Activated CD4-positive, CD25-positive, alpha-beta regulatory T cell (primary cell): ENCODE data around the gene TLE4.
"Not testable (repeated sequence)": the region's sequence is repeated elsewhere in the genome, so short reads cannot be mapped to it uniquely, and the experiment has no call there.

Source experiments
- DNase-seq, 4 experiments: peaks; one replicate each; lab custom pipeline; 2025; lab: John Stamatoyannopoulos, UW

Gene TLE4

DNA sequence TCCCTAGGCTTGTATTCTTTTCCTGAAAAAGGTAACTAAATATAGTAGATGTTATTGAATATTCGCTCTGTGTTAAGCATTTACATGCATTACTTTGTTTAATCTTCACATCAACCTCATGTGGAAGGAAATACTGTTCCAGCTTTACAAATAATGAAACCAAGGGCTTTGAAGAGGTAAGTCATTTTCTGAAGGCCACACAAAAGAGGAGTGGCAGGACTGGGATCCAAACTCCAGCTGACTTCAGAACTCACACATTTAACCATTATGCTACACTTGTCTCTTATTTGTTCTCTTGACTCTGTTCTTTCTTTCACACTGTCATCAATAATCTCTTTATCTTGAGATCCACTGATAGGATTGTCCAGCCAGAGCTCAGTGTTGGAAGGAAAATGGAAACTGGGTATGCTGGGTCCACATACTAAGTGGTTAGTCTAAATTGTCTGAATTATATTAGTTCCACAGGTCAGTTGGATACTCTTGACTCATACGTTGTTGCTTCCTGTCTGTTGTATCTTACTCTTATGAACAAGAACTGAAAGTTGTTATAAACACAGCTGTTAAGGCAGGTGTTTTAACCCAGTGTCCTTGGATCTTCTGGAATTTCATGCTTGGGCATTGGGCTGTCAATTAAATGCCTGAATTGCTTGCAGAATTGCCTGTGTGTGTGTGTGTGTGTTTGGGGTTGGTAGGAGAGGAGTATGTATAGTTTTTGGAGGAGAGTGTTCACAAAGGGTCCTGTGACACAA is 65.6 kb downstream of the TLE4 start:
- DNase-seq: no peak

DNA sequence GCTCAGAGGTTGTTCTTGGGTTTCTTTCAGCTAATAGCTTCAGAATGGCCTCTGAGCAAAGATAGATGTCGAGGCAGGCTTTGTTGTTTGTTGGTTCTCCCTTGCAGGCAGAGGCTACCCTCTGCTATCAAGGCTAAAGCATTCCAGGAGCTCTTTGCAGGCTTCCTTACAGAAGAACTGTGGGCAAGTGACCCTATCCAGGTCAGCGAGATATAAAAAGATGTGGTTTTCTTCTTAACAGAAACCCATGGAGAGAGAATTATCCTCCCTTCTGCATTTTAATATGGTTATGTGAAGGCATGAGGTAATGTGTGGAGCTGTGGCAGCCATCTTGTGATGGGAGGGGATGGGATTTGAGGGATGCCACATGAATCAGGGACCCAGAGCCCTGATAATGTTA is 67.0 kb downstream of the TLE4 start:
- no peak for DNase-seq

DNA sequence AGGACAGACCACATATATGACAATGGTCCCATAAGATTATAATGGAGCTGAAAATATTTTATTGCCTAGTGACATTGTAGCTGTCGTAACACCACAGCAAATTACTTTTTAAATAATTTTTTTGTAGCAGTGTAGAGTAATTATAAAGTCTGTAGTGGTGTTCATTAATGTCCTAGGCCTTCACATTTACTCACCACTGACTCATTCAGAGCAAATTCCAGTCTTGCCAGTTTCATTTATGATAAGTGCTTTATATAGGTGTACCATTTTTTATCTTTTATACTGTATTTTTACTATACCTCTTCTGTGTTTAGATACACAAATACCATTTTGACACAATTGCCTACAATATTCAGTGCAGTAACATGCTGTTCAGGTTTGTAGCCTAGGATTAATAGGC is 67.6 kb downstream of the TLE4 start:
- DNase-seq: no peak

DNA sequence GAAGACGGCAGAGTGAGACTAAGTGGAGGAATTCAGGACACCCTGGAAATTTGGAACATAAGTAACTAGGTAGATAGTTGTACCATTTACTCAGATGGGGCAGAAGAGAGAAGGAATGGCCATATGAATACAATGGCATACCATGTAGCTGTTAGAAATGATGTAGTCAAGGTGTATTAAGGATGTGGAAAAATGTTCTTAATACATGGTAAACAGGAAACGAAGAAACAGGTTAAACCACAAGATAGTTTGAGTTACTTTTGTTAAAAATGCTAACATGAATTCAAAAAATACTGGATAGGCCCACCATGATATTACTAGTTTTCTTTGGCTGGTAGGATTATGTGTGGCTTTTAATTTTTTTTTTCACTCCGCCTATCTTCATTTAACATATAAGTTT is 68.3 kb downstream of the TLE4 start:
- DNase-seq: not testable (repeated sequence)

DNA sequence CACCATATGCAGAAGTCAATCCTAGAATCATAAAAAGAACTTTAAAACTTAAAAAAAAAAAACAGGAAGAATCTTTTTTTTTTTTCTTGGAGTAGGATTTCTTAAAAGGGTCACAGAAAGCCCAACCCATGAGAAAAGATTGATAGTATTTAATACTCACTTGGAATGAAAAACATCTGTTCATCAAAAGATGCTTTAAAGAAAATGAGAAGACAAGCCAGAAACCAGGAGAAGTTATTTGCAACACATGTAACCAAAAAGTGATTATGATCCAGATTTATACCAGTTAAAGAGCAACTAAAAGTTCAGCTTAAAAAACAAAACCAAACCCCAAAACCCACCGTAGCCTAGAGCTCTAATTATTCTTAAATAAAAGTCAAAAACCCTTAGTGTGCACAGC is 69.3 kb downstream of the TLE4 start:
- DNase-seq: no peak

DNA sequence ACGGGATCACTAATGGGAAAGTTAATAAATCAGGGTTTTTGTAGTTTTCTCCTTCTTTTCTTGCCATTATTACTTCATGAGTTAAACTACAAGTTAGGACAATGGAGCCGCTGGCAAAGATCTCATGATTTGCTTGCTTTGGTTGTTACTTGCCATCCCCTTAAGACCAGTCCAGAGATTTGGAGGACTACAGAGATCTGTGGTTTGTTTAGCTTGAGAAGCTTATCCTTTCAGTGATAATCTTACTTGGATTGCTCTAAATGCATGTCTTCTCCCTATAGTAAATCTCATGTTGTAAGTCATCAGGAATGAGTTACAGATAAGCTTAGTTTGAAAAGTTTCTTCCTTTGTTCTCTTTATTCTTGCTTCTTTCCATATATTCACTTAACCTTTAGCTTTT is 70.9 kb downstream of the TLE4 start:
- no peak for DNase-seq

DNA sequence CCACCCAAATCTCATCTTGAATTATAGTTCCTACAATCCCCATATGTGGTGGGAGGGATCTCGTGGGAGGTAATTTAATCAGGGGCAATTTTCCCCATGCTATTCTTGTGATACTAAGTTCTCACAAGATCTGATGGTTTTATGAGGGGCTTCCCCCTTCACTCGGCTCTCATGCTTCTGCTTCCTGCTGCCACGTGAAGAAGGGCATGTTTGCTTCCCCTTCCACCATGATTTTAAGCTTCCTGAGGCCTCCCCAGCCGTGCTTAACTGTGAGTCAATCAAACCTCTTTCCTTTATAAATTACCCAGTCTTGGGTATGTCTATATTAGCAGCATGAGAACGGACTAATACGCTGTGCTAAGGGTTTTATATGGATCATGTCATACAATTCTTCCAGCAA is 72.3 kb downstream of the TLE4 start:
- no peak for DNase-seq

DNA sequence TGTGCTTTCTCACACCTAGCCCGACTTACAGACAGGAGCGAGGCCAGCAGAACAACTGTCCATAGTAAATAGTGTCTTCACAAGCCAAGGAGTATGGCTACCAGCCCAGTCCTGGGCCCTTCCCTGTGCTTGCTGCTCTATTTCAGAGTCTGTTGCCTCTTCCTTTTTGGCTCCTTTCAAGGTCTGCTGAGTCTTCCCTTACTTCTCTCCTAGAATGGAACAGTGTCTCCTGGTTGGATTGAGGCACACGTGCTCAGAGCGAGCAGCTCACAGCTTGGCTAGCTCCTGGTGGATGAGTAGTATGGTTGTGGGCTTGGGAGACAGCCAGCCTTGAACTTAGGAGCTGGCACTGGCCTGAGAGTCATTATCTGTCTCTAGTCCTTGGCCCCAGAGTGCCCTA is 72.8 kb downstream of the TLE4 start:
- DNase-seq: no peak

DNA sequence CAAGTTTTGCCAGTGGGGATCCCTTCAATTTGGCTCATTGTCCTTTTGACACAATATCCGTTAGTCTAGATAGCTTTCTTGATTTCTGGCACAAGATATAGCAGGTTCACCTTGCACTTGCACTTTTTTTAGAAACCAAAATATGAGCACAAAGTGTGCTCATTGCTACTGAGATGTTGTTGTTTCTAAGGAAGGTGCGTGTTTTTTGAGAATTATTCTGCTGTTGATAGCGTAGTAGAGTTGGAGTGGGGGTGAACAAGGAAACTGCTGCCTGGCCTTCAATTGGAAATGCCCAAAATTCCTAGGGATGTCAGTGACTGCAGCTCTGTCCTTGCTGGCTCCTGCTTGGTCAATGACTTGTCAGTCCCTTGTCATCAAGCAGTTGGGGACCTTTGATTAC is 73.3 kb downstream of the TLE4 start:
- DNase-seq: no peak

DNA sequence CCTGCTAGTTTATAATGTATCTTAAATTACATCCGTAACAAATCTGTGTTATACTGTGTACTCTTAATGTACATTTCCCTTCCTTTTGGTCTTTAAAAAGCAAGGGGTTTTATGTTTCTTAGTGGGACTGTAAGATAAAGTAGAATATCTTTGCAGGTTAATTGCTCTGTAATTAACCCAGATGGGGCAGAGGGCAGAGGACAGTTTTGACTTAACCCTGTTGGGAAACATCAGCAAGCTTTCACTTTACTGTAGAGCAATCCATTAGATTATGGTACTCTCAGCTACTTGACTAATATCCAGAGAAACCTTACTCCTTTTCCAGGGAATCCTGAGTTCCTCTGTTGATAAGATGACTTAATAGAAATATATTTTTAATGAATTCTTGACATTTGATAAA is 74.3 kb downstream of the TLE4 start:
- no peak for DNase-seq

DNA sequence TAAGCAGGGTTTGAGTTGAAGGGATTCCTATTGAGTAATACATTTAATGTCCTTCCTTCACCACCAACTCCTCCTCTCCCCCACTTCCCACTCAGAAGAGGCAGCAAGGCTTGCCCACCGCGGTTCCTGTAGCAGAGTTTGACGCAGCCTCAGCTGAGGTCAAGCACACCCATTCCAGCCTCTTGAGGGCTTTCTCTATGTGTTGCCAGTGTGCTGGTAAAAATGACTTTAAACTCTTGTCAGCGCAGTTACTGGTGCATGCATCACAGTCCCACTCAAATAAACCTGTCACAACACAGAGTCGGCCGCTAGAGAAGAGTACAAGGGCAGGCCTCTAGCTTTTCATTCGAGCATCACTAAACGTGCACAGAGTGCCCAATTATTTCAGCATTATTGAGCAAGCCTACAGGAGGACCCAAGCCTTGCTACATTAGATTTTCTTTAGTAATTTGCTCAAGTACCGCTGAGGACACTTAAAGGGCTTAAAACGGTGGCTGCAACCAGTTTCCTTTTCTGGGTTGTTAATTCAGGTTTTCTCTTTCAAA is 79.6 kb downstream of the TLE4 start:
- DNase-seq: no peak

DNA sequence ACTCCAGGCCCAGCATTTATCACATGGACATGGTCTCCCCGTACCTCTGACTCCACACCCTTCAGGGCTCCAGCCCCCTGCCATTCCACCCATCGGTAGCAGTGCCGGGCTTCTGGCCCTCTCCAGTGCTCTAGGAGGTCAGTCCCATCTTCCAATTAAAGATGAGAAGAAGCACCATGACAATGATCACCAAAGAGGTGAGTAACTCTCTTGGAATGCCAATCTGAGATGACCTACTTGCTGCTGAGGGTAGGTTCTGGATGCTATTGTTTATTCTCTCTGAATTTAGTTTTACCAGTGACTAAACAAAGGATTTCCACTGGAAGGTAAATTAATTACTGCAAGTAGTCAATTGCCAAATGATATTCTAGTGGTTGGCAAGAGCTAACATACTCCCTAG is 80.8 kb downstream of the TLE4 start:
- DNase-seq: no peak

DNA sequence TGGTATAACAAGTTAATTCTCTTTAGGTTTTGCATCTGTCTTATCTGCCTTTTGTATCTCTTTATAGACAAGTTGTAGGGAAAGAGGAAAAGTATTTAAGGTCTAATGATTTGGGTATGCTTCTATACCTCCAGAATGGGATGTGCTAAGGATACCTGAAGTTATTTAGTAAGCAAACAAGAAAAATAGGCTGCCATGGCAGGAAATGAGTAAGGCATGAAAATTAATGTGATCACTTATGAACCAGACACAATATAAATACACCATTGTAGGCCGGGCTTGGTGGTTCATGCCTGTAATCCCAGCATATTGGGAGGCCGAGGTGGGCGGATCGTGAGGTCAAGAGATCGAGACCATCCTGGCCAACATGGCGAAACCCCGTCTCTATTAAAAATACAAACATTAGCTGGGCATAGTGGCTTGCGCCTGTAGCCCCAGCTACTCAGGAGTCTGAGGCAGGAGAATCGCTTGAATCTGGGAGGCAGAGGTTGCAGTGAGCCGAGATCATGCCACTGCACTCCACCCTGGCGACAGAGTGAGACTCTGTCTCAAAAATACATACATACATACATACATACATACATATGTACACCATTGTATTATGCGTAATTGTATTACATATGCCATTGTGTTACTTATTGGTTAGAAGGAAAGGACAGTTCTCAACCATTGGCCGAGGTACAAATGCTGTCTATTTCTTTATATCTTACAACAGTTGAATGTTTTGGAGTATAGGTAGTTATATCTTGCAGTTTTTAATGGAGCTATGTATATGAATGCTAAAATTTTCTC is 83.0 kb downstream of the TLE4 start:
- DNase-seq: not testable (repeated sequence)

DNA sequence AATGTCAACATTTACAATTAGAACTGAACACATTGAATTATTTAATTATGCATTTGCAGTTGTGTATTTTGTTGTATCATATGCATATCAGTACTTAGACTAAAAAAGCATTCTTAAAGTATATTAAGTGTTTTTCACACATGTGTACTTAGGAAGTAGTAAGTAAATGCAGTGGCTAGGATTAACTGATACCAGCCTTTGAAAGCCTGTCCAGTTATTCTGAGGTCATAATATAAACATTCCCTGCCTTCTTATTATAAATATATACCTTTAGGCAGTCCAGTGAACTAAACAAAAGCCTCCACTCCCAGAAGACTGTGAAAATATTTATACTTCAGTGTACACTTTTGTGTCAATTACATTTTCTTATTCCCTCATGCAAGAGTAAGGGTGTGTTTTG is 83.8 kb downstream of the TLE4 start:
- DNase-seq: no peak

DNA sequence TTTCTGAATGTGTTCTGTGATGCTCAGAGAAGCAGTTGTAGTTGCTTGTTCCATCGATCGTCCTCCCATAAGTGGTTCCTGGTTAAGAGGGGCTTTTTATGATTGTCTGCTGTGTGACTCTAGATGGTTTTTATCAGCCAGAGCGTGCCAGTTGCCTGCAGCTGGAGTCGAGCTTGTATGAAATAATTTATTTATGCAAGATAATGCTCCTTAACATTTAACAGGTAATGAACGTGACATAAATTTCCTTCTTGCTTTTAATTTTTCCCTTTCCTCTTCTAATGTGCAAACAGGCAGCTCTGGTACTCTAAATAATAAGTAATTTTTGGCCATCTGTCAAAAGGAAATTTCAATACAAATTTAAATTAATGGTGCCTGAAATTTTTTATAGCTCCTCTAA is 84.4 kb downstream of the TLE4 start:
- DNase-seq: no peak

DNA sequence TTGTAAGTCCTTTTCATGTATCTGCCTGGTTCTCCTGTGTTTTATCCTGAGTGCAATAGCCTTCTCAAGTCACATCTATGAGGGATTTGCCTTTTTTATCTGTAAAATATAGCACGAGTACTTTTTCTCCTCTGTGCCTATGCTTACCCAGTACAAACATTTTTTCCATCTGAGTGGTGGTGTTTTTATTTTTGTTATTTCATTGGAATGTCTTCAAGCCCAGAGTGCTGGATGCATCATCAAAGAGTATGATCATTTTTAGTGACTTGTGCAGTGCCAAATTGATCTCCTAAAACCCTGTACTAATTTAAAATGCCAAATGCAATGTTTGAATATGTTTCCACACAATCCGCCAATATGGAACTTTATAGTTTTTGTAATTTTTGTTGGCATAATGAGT is 86.1 kb downstream of the TLE4 start:
- no peak for DNase-seq

DNA sequence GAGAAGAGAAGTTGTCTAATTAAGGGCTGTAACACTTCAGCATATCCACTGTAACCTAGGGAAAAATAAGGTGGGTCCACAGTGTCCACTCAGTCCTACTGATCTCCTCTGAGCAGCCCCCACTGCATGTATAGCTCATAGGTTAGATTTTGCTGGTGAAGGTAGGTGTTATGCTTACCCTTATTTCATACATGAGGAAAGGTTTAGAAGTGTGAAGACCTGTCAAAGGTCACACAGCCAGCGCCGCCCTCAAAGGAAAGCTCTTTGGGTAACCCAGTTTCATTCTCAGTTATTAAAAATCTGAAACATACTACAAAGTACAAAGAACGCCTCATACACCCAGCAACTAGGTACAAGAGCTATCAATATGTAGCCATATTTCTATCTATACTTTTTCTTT is 87.2 kb downstream of the TLE4 start:
- no peak for DNase-seq

DNA sequence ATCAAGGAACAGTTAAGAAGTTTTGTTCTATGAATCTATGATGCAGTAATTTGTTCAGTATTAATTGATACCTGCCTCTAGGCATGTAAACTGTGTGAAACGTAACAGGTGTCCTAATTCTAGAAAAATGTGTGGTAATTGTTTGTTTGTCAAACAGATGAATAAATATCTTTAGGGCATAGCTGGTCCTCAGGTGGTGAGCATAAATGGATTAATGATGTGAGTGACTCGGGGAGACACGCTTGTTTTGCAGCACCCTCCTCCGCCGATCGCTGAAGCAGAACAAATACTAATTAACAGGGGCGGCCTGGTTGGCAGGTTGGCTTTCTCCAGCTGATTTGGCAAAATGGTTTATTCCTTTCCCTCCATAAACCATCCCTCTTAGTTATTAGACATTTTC is 88.8 kb downstream of the TLE4 start:
- no peak for DNase-seq

DNA sequence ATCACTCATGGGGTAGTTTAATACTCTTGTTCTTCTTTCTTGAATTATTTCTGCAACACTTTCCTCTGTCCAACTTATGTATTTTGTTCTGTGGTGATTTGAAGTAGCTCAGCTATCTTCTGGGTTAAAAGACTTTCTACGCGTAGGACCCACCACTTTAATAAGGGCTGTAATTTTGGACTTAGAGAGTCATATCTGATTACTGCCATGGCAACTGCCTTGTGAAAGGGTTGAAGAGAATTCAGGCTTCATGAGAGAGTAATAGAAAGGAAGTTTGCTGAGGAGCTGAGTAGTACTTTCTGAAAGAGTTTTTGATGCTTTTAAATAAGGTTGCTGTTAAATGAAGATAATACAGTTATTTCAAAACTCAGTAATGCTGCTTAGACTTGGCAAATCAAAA is 89.5 kb downstream of the TLE4 start:
- no peak for DNase-seq

DNA sequence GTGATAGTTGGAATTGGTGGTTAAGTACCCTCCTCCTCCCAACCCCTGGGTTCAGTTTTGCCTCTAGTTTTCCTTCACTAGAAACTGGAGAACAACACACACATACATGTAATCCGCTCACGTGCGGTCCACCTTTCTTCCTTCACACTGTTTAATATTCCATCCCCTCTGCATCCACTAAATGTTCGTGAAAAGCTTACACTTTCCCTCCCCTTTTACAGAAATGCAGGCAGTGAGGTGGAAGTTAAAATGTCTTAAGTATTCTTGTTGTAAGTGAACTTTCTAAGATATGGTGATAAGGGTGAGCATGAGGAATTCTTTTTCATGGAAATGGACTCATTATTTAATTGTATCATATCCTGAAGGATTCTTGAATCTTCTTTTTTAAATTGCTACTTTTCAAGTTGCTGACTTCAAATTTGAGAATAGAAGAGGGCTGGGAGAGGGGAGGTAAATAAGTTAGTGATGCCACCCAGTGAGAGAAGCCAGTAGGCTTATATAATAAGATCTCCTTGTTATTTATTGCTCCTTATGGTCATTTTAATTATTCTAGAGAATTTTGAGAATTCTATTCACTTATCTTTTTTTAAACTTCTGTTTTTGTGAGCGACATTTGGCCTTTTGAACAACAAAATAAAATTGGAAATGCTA is 90.2 kb downstream of the TLE4 start:
- no peak for DNase-seq

DNA sequence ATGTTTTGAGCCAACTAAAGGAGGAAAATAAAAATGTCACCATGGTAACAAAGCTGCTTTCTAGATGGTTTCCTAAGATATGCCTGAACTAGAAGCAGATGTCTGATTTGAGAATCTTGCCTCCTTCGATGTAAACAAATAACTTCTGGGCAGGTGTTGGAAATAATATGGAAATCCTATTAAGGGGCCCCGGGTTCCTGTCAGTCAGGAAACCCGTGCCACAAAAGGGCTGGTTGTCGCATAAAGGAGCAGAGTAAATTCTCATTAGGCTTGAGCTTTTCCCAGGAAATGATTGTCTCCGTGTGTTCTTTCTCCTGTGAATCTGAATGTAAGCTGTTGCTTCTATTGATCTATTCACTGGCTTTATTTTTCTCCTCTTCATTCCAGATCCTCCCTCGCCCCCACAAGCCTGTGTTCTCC is 90.8 kb downstream of the TLE4 start:
- DNase-seq: no peak

DNA sequence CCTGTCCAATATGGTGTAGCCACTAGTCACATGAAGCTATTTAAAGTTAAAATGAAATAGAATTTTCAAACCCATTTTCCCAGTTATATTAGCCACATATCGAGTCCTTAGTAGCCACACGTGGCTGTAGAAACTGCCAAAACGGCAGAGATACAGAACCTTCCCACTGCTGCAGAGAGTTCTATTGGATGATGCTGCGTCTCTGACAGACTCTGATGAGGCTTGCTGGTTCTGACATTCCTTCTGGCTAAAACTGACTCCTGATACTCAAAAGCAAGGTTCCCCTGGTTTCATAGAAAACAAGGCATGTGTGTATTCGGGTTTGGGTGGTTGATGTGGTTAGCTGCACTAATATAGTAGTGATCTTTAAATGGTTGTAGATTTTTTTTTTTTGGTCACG is 91.5 kb downstream of the TLE4 start:
- no peak for DNase-seq

DNA sequence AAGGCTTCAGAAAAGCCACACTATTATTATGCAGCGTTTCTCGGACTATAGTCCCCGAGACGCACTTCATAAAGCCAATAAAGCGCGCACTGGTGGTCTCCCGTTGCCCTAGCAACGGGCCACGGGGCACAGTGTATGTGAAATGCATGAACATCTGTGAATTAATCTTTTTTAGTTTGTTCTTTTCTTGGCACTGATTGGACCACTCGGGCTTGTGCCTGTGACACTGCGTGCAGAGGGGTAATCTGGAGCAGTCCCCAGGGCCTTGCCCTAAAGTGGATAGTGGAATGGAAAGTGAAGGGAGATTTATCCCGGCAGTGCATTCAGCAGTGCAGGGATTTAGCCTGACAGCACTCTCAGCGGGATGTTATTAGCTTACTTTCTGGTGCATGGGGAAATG is 92.1 kb downstream of the TLE4 start:
- DNase-seq: no peak
